Prostate gland (tissue), 2 donors: ENCODE results near the gene PAPLN. TPM values are rescaled to one million over a fixed set of nuclear protein-coding genes. Genes with fewer than 3 reads are reported as not detected.

ENCODE experiments used
- DNase-seq: peaks from one replicate; pipeline ENCODE4 v3.0.0-alpha.2; 2019; ENCODE audit warnings: low spot score
- H3K27ac ChIP-seq, 2 donors: fragments of 200-600 bp; sonication (generic); 2 replicates each; pipeline ENCODE4 v1.5.1; 2017 to 2019
- H3K27me3 ChIP-seq: fragments of 200-600 bp; sonication (generic); replicated peaks from 2 replicates; pipeline ENCODE4 v1.5.1; 2019; ENCODE audit not compliant: insufficient read depth
- H3K36me3 ChIP-seq, 2 donors: fragments of 200-600 bp; sonication (generic); 1 replicate in 1 of 2; 2 replicates in 1 of 2; pipeline versions ENCODE4 v1.5.1 to v1.8.1; 2017 to 2019
- H3K4me1 ChIP-seq: fragments of 200-600 bp; sonication (generic); replicated peaks from 2 replicates; pipeline ENCODE4 v1.5.1; 2019
- H3K4me3 ChIP-seq, 2 donors: fragments of 200-600 bp; sonication (generic); 2 replicates each; pipeline ENCODE4 v1.5.1; 2017 to 2019
- H3K9me3 ChIP-seq: fragments of 200-600 bp; sonication (generic); 2 replicates; pipeline ENCODE4 v1.5.1; 2017
- CTCF ChIP-seq, 4 experiments: fragments of 200-600 bp in 2 of 4; fragments of 450-650 bp in 2 of 4; sonication (generic) in 2 of 4; IDR thresholded peaks; 1 replicate in 3 of 4; 2 replicates in 1 of 4; pipeline ENCODE4 v1.5.1; 2016 to 2019; ENCODE audit warnings: antibody characterized with exemption in 4 of 4, mild to moderate bottlenecking in 2 of 4, moderate library complexity in 2 of 4
- POLR2A ChIP-seq: fragments of 450-650 bp; IDR thresholded peaks from one replicate; pipeline ENCODE4 v1.6.1; 2016; ENCODE audit warnings: antibody characterized with exemption, mild to moderate bottlenecking
- POLR2AphosphoS5 ChIP-seq: sonication (generic); formaldehyde crosslinking; IDR thresholded peaks from one replicate; pipeline ENCODE4 v1.6.1; 2017; ENCODE audit warnings: antibody characterized with exemption
- WGBS: methylation state at CpG from one replicate; pipeline ENCODE4 v1.1.5; 2018; 5-methylcytosine and 5-hydroxymethylcytosine counted together
- intact Hi-C: fragments of 100-400 bp; cut with DNase I; formaldehyde crosslinking; loops from one replicate; pipeline ENCODE4 v1.14.2; 2022
- total RNA-seq, 2 donors: library from RNA; depleted of rRNA; stranded (reverse); fragments of >200 nt; gene quantifications; one replicate each; pipeline ENCODE4 v1.1.0, GENCODE V29; 2016

The PAPLN gene
- total RNA-seq, 2 donors from 2014 or later, result 10.7 to 33.1 TPM

- no peaks in the 10 kb centered on the region for H3K36me3 ChIP-seq
- no peaks in the 10 kb centered on the region for H3K27me3 ChIP-seq
- intact Hi-C loops, result no loop called here
- no peak for DNase-seq
- no peak overlapping the region for H3K27ac ChIP-seq
- TF ChIP-seq CTCF (IDR thresholded peaks at IDR 0.05) (no peak), POLR2AphosphoS5 (no peak), POLR2A (no peak)
- H3K9me3 ChIP-seq, result no peaks in the 10 kb centered on the region
- H3K4me1 ChIP-seq, result no peaks in the 10 kb centered on the region
- H3K4me3 ChIP-seq, result no peak overlapping the region
- WGBS, result 96% methylated on average over 2 of the region's 2 CpGs
These were observed 39.1 kb upstream of the PAPLN start for GRCh38 chr14:73198253-73198652.

- H3K9me3 ChIP-seq, result no peaks in the 10 kb centered on the region
- H3K27ac ChIP-seq, result no peak overlapping the region
- no peak for DNase-seq
- H3K36me3 ChIP-seq, result peaks cover 0 to 9% of the 10 kb centered on the region in 2 donors
- H3K4me1 ChIP-seq, result no peaks in the 10 kb centered on the region
- 87% methylated on average over 2 of the region's 2 CpGs for WGBS
- no peak overlapping the region for H3K4me3 ChIP-seq
- no peaks in the 10 kb centered on the region for H3K27me3 ChIP-seq
- no peak for TF ChIP-seq POLR2AphosphoS5
- no peak for TF ChIP-seq CTCF (IDR thresholded peaks at IDR 0.05)
- intact Hi-C loops, result no loop called here
These were observed 33.8 kb upstream of the PAPLN start for GRCh38 chr14:73203527-73203926.

- Histone ChIP-seq H3K27me3 (no peaks in the 10 kb centered on the region), H3K36me3 (peaks cover 4 to 9% of the 10 kb centered on the region in 2 donors), H3K4me3 (no peak overlapping the region), H3K4me1 (no peaks in the 10 kb centered on the region), H3K9me3 (no peaks in the 10 kb centered on the region), H3K27ac (no peak overlapping the region)
- no peak for DNase-seq
- TF ChIP-seq CTCF (IDR thresholded peaks at IDR 0.05), result no peak
- TF ChIP-seq POLR2A, result no peak
- TF ChIP-seq POLR2AphosphoS5, result no peak
- 91% methylated on average over 2 of the region's 2 CpGs for WGBS
- intact Hi-C loops, result no loop called here
These were observed 29.7 kb upstream of the PAPLN start for GRCh38 chr14:73207615-73208014.

GRCh38 chr14:73208390-73208789 lies 28.9 kb upstream of the PAPLN start:
- no peaks in the 10 kb centered on the region for H3K4me1 ChIP-seq
- intact Hi-C loops, result no loop called here
- DNase-seq, result no peak
- 100% methylated on average over 3 of the region's 3 CpGs for WGBS
- no peak overlapping the region for H3K27ac ChIP-seq
- H3K27me3 ChIP-seq, result no peaks in the 10 kb centered on the region
- H3K36me3 ChIP-seq, result peaks cover 4 to 9% of the 10 kb centered on the region in 2 donors
- TF ChIP-seq POLR2AphosphoS5 (no peak), POLR2A (no peak), CTCF (IDR thresholded peaks at IDR 0.05) (no peak)
- H3K4me3 ChIP-seq, result no peak overlapping the region
- no peaks in the 10 kb centered on the region for H3K9me3 ChIP-seq

- no peak overlapping the region for H3K27ac ChIP-seq
- WGBS, result 99% methylated on average over 8 of the region's 8 CpGs
- no peaks in the 10 kb centered on the region for H3K4me1 ChIP-seq
- no peak for DNase-seq
- no peaks in the 10 kb centered on the region for H3K9me3 ChIP-seq
- no peak for TF ChIP-seq POLR2A
- no peak for TF ChIP-seq POLR2AphosphoS5
- no peak for TF ChIP-seq CTCF (IDR thresholded peaks at IDR 0.05)
- H3K4me3 ChIP-seq, result no peak overlapping the region
- H3K27me3 ChIP-seq, result no peaks in the 10 kb centered on the region
- peaks cover 4 to 9% of the 10 kb centered on the region in 2 donors for H3K36me3 ChIP-seq
- intact Hi-C loops, result no loop called here
These were observed 28.5 kb upstream of the PAPLN start for GRCh38 chr14:73208846-73209245.
